B cell (primary cell): Measurements from ENCODE around the gene WNT16. TPM values are rescaled to one million over a fixed set of nuclear protein-coding genes. Genes with fewer than 3 reads are reported as not detected.
A peak's percentile ranks its signal among the peaks of the same experiment; 100 is the strongest.

Experiments
- ATAC-seq: fragments of 200-7000 bp; cut with Tn5 transposase; one replicate; pipeline ENCODE4 v1.10.0; 2021; ENCODE audit warnings: low read depth, mild to moderate bottlenecking, moderate number of reproducible peaks, moderate library complexity
- CTCF ChIA-PET: fragments of 350-600 bp; sonication (Branson Sonifier 250); formaldehyde crosslinking; loops from one replicate; lab custom pipeline; 2021; ENCODE audit warnings: antibody characterized with exemption, inconsistent platforms; lab: Charles Lee
- POLR2A ChIA-PET: fragments of 350-600 bp; sonication (Branson Sonifier 250); formaldehyde crosslinking; loops from one replicate; lab custom pipeline; 2021; ENCODE audit warnings: antibody characterized with exemption; lab: Charles Lee
- DNase-seq: peaks from one replicate; pipeline ENCODE4 v3.0.0; 2013
- H2AFZ ChIP-seq: 2 replicates; pipeline ENCODE4 v1.6.1; 2012; ENCODE audit warnings: mild to moderate bottlenecking, low read depth, low read length; ENCODE audit not compliant: insufficient read depth, poor library complexity, severe bottlenecking
- H3K27ac ChIP-seq, 2 donors: 1 replicate in 1 of 2; 2 replicates in 1 of 2; pipeline ENCODE4 v1.5.1; 2012 to 2013; ENCODE audit warnings: low read length in 2 of 2, mild to moderate bottlenecking in 2 of 2, moderate library complexity in 1 of 2
- H3K27me3 ChIP-seq, 4 experiments: fragments of 200-600 bp in 1 of 4; sonication (generic) in 1 of 4; replicated peaks in 1 of 4; 1 replicate in 2 of 4; 2 replicates in 2 of 4; pipeline versions ENCODE4 v1.6.1 to v1.7.0; 2013 to 2016; ENCODE audit warnings: low read length in 3 of 4, mild to moderate bottlenecking in 2 of 4, mixed read lengths in 1 of 4, moderate library complexity in 1 of 4; ENCODE audit not compliant: insufficient read depth in 4 of 4, control insufficient read depth in 3 of 4; ENCODE audit errors: control extremely low read depth in 1 of 4
- H3K36me3 ChIP-seq, 2 experiments: replicated peaks in 1 of 2; 1 replicate in 1 of 2; 2 replicates in 1 of 2; pipeline versions ENCODE4 v1.6.1 to v1.7.1; 2013; ENCODE audit warnings: low read length in 1 of 2; ENCODE audit not compliant: insufficient read depth in 2 of 2, control insufficient read depth in 1 of 2; ENCODE audit errors: control extremely low read depth in 1 of 2, extremely low read depth in 1 of 2
- H3K4me1 ChIP-seq, 2 donors: fragments of 200-600 bp in 1 of 2; sonication (generic) in 1 of 2; 1 replicate in 1 of 2; 2 replicates in 1 of 2; pipeline versions ENCODE4 v1.5.1 to v1.6.1; 2013 to 2017; ENCODE audit warnings: low read length in 2 of 2; ENCODE audit not compliant: control insufficient read depth in 2 of 2, insufficient read depth in 2 of 2
- H3K4me2 ChIP-seq: replicated peaks from 2 replicates; pipeline ENCODE3; 2012; ENCODE audit warnings: mild to moderate bottlenecking, low read depth, low read length; ENCODE audit not compliant: poor library complexity, severe bottlenecking
- H3K4me3 ChIP-seq, 5 experiments: fragments of 200-600 bp in 1 of 5; sonication (generic) in 1 of 5; 1 replicate in 3 of 5; 2 replicates in 2 of 5; pipeline versions ENCODE4 v1.5.1 to v1.7.0; 2011 to 2016; ENCODE audit warnings: low read length in 4 of 5, mild to moderate bottlenecking in 4 of 5, low read depth in 2 of 5, control low read depth in 1 of 5, moderate library complexity in 1 of 5; ENCODE audit not compliant: insufficient read depth in 1 of 5; ENCODE audit errors: control extremely low read depth in 1 of 5, extremely low read depth in 1 of 5
- H3K79me2 ChIP-seq: fragments of 200-600 bp; sonication (generic); one replicate; pipeline ENCODE4 v1.6.0; 2016; ENCODE audit warnings: low read length; ENCODE audit not compliant: control insufficient read depth, insufficient read depth
- H3K9ac ChIP-seq: fragments of 200-600 bp; sonication (generic); 2 replicates; pipeline ENCODE4 v1.6.1; 2017; ENCODE audit warnings: mild to moderate bottlenecking, low read length, moderate library complexity
- H3K9me3 ChIP-seq, 3 donors: one replicate each; pipeline versions ENCODE4 v1.6.1 to v1.7.1; 2013; ENCODE audit warnings: low read length in 2 of 3; ENCODE audit not compliant: control insufficient read depth in 2 of 3, insufficient read depth in 1 of 3; ENCODE audit errors: control extremely low read depth in 1 of 3
- H4K20me1 ChIP-seq: 2 replicates; pipeline ENCODE4 v1.6.0; 2012; ENCODE audit warnings: mild to moderate bottlenecking, low read length; ENCODE audit not compliant: insufficient read depth, control insufficient read depth, poor library complexity, severe bottlenecking
- H3K27ac Mint-ChIP-seq: one replicate; pipeline ENCODE4 v1.8.0; 2021; ENCODE audit warnings: mixed read lengths
- H3K27me3 Mint-ChIP-seq: one replicate; pipeline ENCODE4 v1.8.0; 2021; ENCODE audit warnings: mixed read lengths
- H3K4me1 Mint-ChIP-seq: one replicate; pipeline ENCODE4 v1.8.0; 2021; ENCODE audit warnings: mixed read lengths
- H3K4me3 Mint-ChIP-seq: one replicate; pipeline ENCODE4 v1.8.0; 2021; ENCODE audit warnings: mixed read lengths
- H3K9me3 Mint-ChIP-seq: one replicate; pipeline ENCODE4 v1.8.0; 2022; ENCODE audit warnings: mixed read lengths; ENCODE audit not compliant: insufficient read depth
- EZH2 ChIP-seq: IDR thresholded peaks from 2 replicates; pipeline ENCODE4 v1.6.1; 2012; ENCODE audit warnings: borderline replicate concordance, low read depth, mild to moderate bottlenecking, moderate library complexity, low read length; ENCODE audit not compliant: insufficient read depth, poor library complexity, severe bottlenecking
- WGBS: methylation state at CpG from one replicate; pipeline ENCODE4 v1.1.5; 2013; ENCODE audit warnings: missing lambda C conversion rate; ENCODE audit not compliant: insufficient coverage; 5-methylcytosine and 5-hydroxymethylcytosine counted together
- intact Hi-C: fragments of 100-400 bp; cut with micrococcal nuclease; formaldehyde crosslinking; loops from one replicate; pipeline ENCODE4 v1.10.0; 2022
- polyA plus RNA-seq: library from polyadenylated mRNA; depleted of rRNA; stranded (reverse); fragments of >200 nt; gene quantifications from 2 replicates; pipeline ENCODE4 v1.2.3, GENCODE V29; 2012
- total RNA-seq, 2 donors: library from RNA; stranded (reverse); fragments of 120-200 nt in 1 of 2; gene quantifications; 1 replicate in 1 of 2; 2 replicates in 1 of 2; pipeline versions ENCODE4 v1.2.3 to v1.2.4, GENCODE V29; 2013 to 2022
- TF ChIP-seq, protein P1 (sequence below): fragments of 200-600 bp; IDR thresholded peaks from one replicate; pipeline ENCODE4 v1.8.0; 2022; ENCODE audit warnings: antibody characterized with exemption, mild to moderate bottlenecking

The WNT16 gene
- total and polyA plus RNA-seq, 2 donors (not counting 1 experiment from before 2014, with no cell fraction given): 4.2 to 6.9 TPM

DNA sequence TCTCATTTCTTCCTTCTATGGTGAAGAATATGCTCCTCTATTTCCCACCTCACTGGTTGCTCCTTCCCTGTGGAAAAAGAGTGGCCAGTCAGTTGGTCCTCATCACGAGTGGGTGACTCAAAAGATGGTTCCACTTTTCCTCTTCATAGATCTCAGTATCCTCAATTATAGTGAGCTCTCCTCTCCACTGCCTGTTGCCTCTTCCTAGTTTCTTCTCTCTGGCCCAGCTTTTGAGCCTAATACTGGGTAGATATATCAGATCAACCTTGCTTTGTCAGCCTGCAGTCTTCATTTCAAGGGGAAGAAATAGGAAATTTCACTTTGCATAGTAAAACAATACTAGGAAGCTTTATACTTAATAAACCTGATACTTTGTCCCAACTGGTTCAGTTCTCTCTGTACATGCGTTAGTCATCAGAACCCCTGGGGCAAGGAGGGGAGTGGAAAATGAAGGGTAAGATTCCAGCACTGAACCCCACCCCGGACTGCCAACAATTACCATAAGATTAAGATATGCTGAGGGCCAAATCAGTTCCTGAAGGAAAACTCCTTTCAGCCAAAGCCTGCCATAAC, 15.5 kb upstream of the WNT16 start:
- ATAC-seq (no peak), DNase-seq (no peak)
- ChIA-PET CTCF (interaction anchor here (0.5 to 3.3 kb wide), 6 partner anchors 11 to 131 kb away, joined by 3 to 9 read pairs (median 4); no protein-coding TSS in a partner anchor), POLR2A (no interaction called here)
- Mint-ChIP-seq H3K4me1 (peaks cover 44% of the 10 kb centered on the region), H3K4me3 (peak overlapping the region; percentile 61), H3K27me3 (no peaks in the 10 kb centered on the region), H3K9me3 (peaks cover 4% of the 10 kb centered on the region), H3K27ac (peak overlapping the region; percentile 88)
- H3K27ac ChIP-seq: peak overlapping the region; percentile 60 to 74
- no peaks in the 10 kb centered on the region for H4K20me1 ChIP-seq
- peaks cover 7% of the 10 kb centered on the region for H3K79me2 ChIP-seq
- H3K9me3 ChIP-seq: peaks cover 0 to 3% (median 0%) of the 10 kb centered on the region in 3 donors
- peaks cover 13 to 30% of the 10 kb centered on the region in 2 donors for H3K4me1 ChIP-seq
- no peaks in the 10 kb centered on the region for H3K27me3 ChIP-seq
- H3K9ac ChIP-seq: peak overlapping the region; percentile 28
- no peak for TF ChIP-seq EZH2
- TF ChIP-seq, protein P1, sequence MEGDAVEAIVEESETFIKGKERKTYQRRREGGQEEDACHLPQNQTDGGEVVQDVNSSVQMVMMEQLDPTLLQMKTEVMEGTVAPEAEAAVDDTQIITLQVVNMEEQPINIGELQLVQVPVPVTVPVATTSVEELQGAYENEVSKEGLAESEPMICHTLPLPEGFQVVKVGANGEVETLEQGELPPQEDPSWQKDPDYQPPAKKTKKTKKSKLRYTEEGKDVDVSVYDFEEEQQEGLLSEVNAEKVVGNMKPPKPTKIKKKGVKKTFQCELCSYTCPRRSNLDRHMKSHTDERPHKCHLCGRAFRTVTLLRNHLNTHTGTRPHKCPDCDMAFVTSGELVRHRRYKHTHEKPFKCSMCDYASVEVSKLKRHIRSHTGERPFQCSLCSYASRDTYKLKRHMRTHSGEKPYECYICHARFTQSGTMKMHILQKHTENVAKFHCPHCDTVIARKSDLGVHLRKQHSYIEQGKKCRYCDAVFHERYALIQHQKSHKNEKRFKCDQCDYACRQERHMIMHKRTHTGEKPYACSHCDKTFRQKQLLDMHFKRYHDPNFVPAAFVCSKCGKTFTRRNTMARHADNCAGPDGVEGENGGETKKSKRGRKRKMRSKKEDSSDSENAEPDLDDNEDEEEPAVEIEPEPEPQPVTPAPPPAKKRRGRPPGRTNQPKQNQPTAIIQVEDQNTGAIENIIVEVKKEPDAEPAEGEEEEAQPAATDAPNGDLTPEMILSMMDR: no peak
- WGBS: no CpG with 5 or more reads among the region's 3 CpGs
- no peaks in the 10 kb centered on the region for H3K36me3 ChIP-seq
- intact Hi-C loops: loop anchor here (2.0 to 5.0 kb wide), 3 partner anchors 15 to 131 kb away; partner anchors contain the start of gene WNT16
- peak overlapping the region; percentile 54 for H3K4me2 ChIP-seq
- peak overlapping the region; percentile 39 for H2AFZ ChIP-seq
- H3K4me3 ChIP-seq: peak overlapping the region in 2 of 5 experiments; percentile 10 to 28
